ENCODE data around the gene CTNND2. TPM values are rescaled to one million over a fixed set of nuclear protein-coding genes. Genes with fewer than 3 reads are reported as not detected.

CTNND2 gene
- total RNA-seq, 1 experiment from 2014 or later: 7.0 TPM

- Mint-ChIP-seq H3K36me3 (ENCODE audit: insufficient read depth in 1 of 3, low read depth in 3 of 3) (no peaks in the 10 kb centered on the region), H3K9me3 (no peaks in the 10 kb centered on the region), H3K27ac (no peak overlapping the region), H3K4me1 (peaks cover 9 to 12% of the 10 kb centered on the region in 2 experiments), H3K4me3 (no peak overlapping the region), H3K27me3 (ENCODE audit: low read depth) (no peaks in the 10 kb centered on the region)
- DNase-seq: no peak
- H3T11ph ChIP-seq (ENCODE audit: low read length): no peak overlapping the region
- no peak overlapping the region for H3K4me2 ChIP-seq (ENCODE audit: insufficient read depth, insufficient read length, low read length)
- no peak overlapping the region for H3K18ac ChIP-seq (ENCODE audit: insufficient read length, low read depth, low read length)
- H4K8ac ChIP-seq (replicated peaks; ENCODE audit: insufficient read length, low read depth, low read length): no peak overlapping the region
- no peak overlapping the region for H2AFZ ChIP-seq (ENCODE audit: low read length)
- H2BK120ac ChIP-seq (ENCODE audit: low read depth, low read length, poor library complexity, severe bottlenecking): no peak overlapping the region
- no peaks in the 10 kb centered on the region for H3K9me3 ChIP-seq (ENCODE audit: control insufficient read depth, low read depth, low read length)
- H3K23me2 ChIP-seq (ENCODE audit: insufficient read length, low read depth, low read length, poor library complexity, severe bottlenecking): no peaks in the 10 kb centered on the region
- WGBS (ENCODE audit: extremely low coverage, insufficient read length, low lambda C conversion rate): no CpG with 5 or more reads among the region's 4 CpGs
- H2BK12ac ChIP-seq (ENCODE audit: insufficient read length, low read depth, low read length): no peak overlapping the region
- peaks cover 5% of the 10 kb centered on the region; the same call in 1 of the 2 replicates for H3K4me1 ChIP-seq (ENCODE audit: insufficient read depth, low read length)
- no peak overlapping the region for H2BK20ac ChIP-seq (ENCODE audit: low read depth, low read length, poor library complexity, severe bottlenecking)
- H2AK5ac ChIP-seq (ENCODE audit: insufficient read length, low read length): no peak overlapping the region
- no peak overlapping the region for H4K5ac ChIP-seq (ENCODE audit: insufficient read length, low read depth, low read length)
- no peak overlapping the region for H2BK15ac ChIP-seq (ENCODE audit: low read depth, low read length)
- no peak overlapping the region for H3K14ac ChIP-seq (ENCODE audit: insufficient read depth, low read length)
- H3K79me1 ChIP-seq (ENCODE audit: insufficient read depth, low read depth, low read length, poor library complexity, severe bottlenecking): no peaks in the 10 kb centered on the region
- no peak overlapping the region for H3K56ac ChIP-seq (ENCODE audit: insufficient read length, low read depth, low read length)
- H3K4ac ChIP-seq (ENCODE audit: low read depth, low read length): no peak overlapping the region
- H2BK5ac ChIP-seq (ENCODE audit: insufficient read length, low read length): no peak overlapping the region
- H3K23ac ChIP-seq (ENCODE audit: insufficient read length, low read depth, low read length): no peak overlapping the region
- no peak overlapping the region for H3K9ac ChIP-seq (ENCODE audit: extremely low read depth, insufficient read length, low read length)
- H4K20me1 ChIP-seq (ENCODE audit: control insufficient read depth, insufficient read depth, insufficient read length): no peaks in the 10 kb centered on the region
- H3K79me2 ChIP-seq (ENCODE audit: insufficient read depth, low read length): no peaks in the 10 kb centered on the region
- H4K91ac ChIP-seq (ENCODE audit: insufficient read length, low read depth, low read length): no peak overlapping the region
- no peaks in the 10 kb centered on the region for H3K27me3 ChIP-seq (ENCODE audit: insufficient read depth, low read length)
- TF ChIP-seq, protein P1, sequence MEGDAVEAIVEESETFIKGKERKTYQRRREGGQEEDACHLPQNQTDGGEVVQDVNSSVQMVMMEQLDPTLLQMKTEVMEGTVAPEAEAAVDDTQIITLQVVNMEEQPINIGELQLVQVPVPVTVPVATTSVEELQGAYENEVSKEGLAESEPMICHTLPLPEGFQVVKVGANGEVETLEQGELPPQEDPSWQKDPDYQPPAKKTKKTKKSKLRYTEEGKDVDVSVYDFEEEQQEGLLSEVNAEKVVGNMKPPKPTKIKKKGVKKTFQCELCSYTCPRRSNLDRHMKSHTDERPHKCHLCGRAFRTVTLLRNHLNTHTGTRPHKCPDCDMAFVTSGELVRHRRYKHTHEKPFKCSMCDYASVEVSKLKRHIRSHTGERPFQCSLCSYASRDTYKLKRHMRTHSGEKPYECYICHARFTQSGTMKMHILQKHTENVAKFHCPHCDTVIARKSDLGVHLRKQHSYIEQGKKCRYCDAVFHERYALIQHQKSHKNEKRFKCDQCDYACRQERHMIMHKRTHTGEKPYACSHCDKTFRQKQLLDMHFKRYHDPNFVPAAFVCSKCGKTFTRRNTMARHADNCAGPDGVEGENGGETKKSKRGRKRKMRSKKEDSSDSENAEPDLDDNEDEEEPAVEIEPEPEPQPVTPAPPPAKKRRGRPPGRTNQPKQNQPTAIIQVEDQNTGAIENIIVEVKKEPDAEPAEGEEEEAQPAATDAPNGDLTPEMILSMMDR (conservative IDR thresholded peaks at IDR 0.05): no peak
- H3K27ac ChIP-seq (ENCODE audit: insufficient read length, low read depth, low read length): no peak overlapping the region
Observed at GRCh38 chr5:11248966-11249365, 655.3 kb downstream of the CTNND2 start.
